HG03457 (cell line): ENCODE measurements around the gene EDEM1.

Experiments
- ATAC-seq: cut with Tn5 transposase; IDR thresholded peaks from one replicate; pipeline ENCODE4 v1.9.1; 2021; ENCODE audit warnings: moderate number of reproducible peaks; ENCODE audit not compliant: unreplicated experiment

EDEM1 gene

GRCh38 chr3:5264093-5264600 lies 76.6 kb downstream of the EDEM1 start:
- no peak for ATAC-seq

GRCh38 chr3:5264896-5265770 lies 77.6 kb downstream of the EDEM1 start:
- no peak for ATAC-seq

- no peak for ATAC-seq
Observed at GRCh38 chr3:5267252-5267651, 79.7 kb downstream of the EDEM1 start.

- ATAC-seq: no peak
Observed at GRCh38 chr3:5267889-5268288, 80.4 kb downstream of the EDEM1 start.
